HG03354 (cell line): ENCODE measurements around the gene C12orf43.

ENCODE experiments used
- ATAC-seq: cut with Tn5 transposase; IDR thresholded peaks from one replicate; pipeline ENCODE4 v1.9.1; 2021; ENCODE audit warnings: mild to moderate bottlenecking; ENCODE audit not compliant: unreplicated experiment, poor library complexity, severe bottlenecking

C12orf43 gene

GRCh38 chr12:120950807-120951206 lies 65.5 kb downstream of the C12orf43 start:
- ATAC-seq: no peak
